ENCODE results near the gene ZNF14.

Gene ZNF14

GRCh38 chr19:19742773-19743172, 9.9 kb upstream of the ZNF14 start:
- TF ChIP-seq, protein P1, sequence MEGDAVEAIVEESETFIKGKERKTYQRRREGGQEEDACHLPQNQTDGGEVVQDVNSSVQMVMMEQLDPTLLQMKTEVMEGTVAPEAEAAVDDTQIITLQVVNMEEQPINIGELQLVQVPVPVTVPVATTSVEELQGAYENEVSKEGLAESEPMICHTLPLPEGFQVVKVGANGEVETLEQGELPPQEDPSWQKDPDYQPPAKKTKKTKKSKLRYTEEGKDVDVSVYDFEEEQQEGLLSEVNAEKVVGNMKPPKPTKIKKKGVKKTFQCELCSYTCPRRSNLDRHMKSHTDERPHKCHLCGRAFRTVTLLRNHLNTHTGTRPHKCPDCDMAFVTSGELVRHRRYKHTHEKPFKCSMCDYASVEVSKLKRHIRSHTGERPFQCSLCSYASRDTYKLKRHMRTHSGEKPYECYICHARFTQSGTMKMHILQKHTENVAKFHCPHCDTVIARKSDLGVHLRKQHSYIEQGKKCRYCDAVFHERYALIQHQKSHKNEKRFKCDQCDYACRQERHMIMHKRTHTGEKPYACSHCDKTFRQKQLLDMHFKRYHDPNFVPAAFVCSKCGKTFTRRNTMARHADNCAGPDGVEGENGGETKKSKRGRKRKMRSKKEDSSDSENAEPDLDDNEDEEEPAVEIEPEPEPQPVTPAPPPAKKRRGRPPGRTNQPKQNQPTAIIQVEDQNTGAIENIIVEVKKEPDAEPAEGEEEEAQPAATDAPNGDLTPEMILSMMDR (IDR thresholded peaks at IDR 0.05; ENCODE audit: low read length): no peak
- TF ChIP-seq EZH2phosphoT487 (IDR thresholded peaks at IDR 0.05; ENCODE audit: low read length) (no peak), EZH2 (optimal IDR thresholded peaks at IDR 0.05; ENCODE audit: low read depth, low read length) (no peak)
- H4K20me1 ChIP-seq (ENCODE audit: insufficient read depth, low read length): no peaks in the 10 kb centered on the region
- no peaks in the 10 kb centered on the region for H3F3A ChIP-seq (ENCODE audit: insufficient read depth, low read length)
- H3K79me2 ChIP-seq (ENCODE audit: low read length): no peaks in the 10 kb centered on the region
- no peak overlapping the region for H2AFZ ChIP-seq (ENCODE audit: low read length)
- no peaks in the 10 kb centered on the region for H3K36me3 ChIP-seq (replicated peaks; ENCODE audit: insufficient read depth, low read length)
- H3K9me2 ChIP-seq (replicated peaks; ENCODE audit: insufficient read depth, low read length): no peaks in the 10 kb centered on the region
- DNase-seq: no peak
- H3K4me1 ChIP-seq (ENCODE audit: low read length): no peaks in the 10 kb centered on the region
- no peak overlapping the region for H3K4me2 ChIP-seq (ENCODE audit: low read depth, low read length)
- no peaks in the 10 kb centered on the region for H3K9me3 ChIP-seq (replicated peaks; ENCODE audit: insufficient read depth, low read length)
- no peak overlapping the region for H3K9ac ChIP-seq (ENCODE audit: low read length)
- no peak overlapping the region for H3K27ac ChIP-seq (ENCODE audit: low read length)
- H3K27me3 ChIP-seq (replicated peaks; ENCODE audit: insufficient read depth, low read length): no peaks in the 10 kb centered on the region
- no peak overlapping the region for H3K4me3 ChIP-seq (ENCODE audit: low read length)

- H3K79me2 ChIP-seq (ENCODE audit: low read length): no peaks in the 10 kb centered on the region
- no peaks in the 10 kb centered on the region for H3K27me3 ChIP-seq (replicated peaks; ENCODE audit: insufficient read depth, low read length)
- no peak overlapping the region for H3K4me3 ChIP-seq (ENCODE audit: low read length)
- no peak for DNase-seq
- no peaks in the 10 kb centered on the region for H4K20me1 ChIP-seq (ENCODE audit: insufficient read depth, low read length)
- no peaks in the 10 kb centered on the region for H3K9me3 ChIP-seq (replicated peaks; ENCODE audit: insufficient read depth, low read length)
- H3K9ac ChIP-seq (ENCODE audit: low read length): no peak overlapping the region
- H3K27ac ChIP-seq (ENCODE audit: low read length): no peak overlapping the region
- H3F3A ChIP-seq (ENCODE audit: insufficient read depth, low read length): no peaks in the 10 kb centered on the region
- TF ChIP-seq EZH2 (optimal IDR thresholded peaks at IDR 0.05; ENCODE audit: low read depth, low read length) (no peak), EZH2phosphoT487 (IDR thresholded peaks at IDR 0.05; ENCODE audit: low read length) (no peak)
- TF ChIP-seq, protein P1 (IDR thresholded peaks at IDR 0.05; ENCODE audit: low read length): no peak
- no peaks in the 10 kb centered on the region for H3K9me2 ChIP-seq (replicated peaks; ENCODE audit: insufficient read depth, low read length)
- no peak overlapping the region for H3K4me2 ChIP-seq (ENCODE audit: low read depth, low read length)
- H2AFZ ChIP-seq (ENCODE audit: low read length): no peak overlapping the region
- no peaks in the 10 kb centered on the region for H3K4me1 ChIP-seq (ENCODE audit: low read length)
- H3K36me3 ChIP-seq (replicated peaks; ENCODE audit: insufficient read depth, low read length): no peaks in the 10 kb centered on the region
Observed at GRCh38 chr19:19741184-19741583, 8.3 kb upstream of the ZNF14 start.

GRCh38 chr19:19740755-19741154, 7.8 kb upstream of the ZNF14 start:
- H3K27ac ChIP-seq (ENCODE audit: low read length): no peak overlapping the region

DNA sequence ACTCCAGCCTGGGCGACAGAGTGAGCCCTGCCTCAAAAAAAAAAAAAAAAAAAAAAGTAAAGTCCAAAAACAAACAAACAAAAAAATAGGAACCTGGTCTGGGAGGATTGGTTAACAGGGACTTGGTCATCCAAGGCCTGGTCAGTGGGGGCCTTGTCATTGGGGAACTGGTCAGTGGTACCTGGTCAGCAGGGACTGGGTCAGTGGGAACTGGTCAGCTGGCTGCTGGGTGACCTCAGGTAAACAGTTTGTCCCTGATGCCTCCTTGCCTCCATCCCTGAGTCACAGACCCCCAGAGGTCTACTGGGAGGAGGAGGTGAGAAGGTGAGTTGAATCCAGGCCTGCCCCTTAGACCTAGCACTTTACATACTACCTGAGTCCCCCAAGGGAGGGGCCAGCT, 5.7 kb upstream of the ZNF14 start:
- no peak overlapping the region for H3K4me3 ChIP-seq (ENCODE audit: low read length)
- no peaks in the 10 kb centered on the region for H3K79me2 ChIP-seq (ENCODE audit: low read length)
- TF ChIP-seq EZH2 (optimal IDR thresholded peaks at IDR 0.05; ENCODE audit: low read depth, low read length) (no peak), EZH2phosphoT487 (IDR thresholded peaks at IDR 0.05; ENCODE audit: low read length) (no peak)
- TF ChIP-seq, protein P1 (IDR thresholded peaks at IDR 0.05; ENCODE audit: low read length): no peak
- H3K4me1 ChIP-seq (ENCODE audit: low read length): no peaks in the 10 kb centered on the region
- no peaks in the 10 kb centered on the region for H3K36me3 ChIP-seq (replicated peaks; ENCODE audit: insufficient read depth, low read length)
- H3K4me2 ChIP-seq (ENCODE audit: low read depth, low read length): no peak overlapping the region
- H3K27ac ChIP-seq (ENCODE audit: low read length): no peak overlapping the region
- H3F3A ChIP-seq (ENCODE audit: insufficient read depth, low read length): no peaks in the 10 kb centered on the region
- H3K27me3 ChIP-seq (replicated peaks; ENCODE audit: insufficient read depth, low read length): no peaks in the 10 kb centered on the region
- DNase-seq: no peak
- H3K9ac ChIP-seq (ENCODE audit: low read length): no peak overlapping the region
- no peaks in the 10 kb centered on the region for H3K9me3 ChIP-seq (replicated peaks; ENCODE audit: insufficient read depth, low read length)
- H4K20me1 ChIP-seq (ENCODE audit: insufficient read depth, low read length): no peaks in the 10 kb centered on the region
- no peak overlapping the region for H2AFZ ChIP-seq (ENCODE audit: low read length)
- H3K9me2 ChIP-seq (replicated peaks; ENCODE audit: insufficient read depth, low read length): no peaks in the 10 kb centered on the region

More at GRCh38 chr19:19740755-19741154, 7.8 kb upstream of the ZNF14 start:
- Histone ChIP-seq H4K20me1 (ENCODE audit: insufficient read depth, low read length) (no peaks in the 10 kb centered on the region), H3K9me2 (replicated peaks; ENCODE audit: insufficient read depth, low read length) (no peaks in the 10 kb centered on the region), H2AFZ (ENCODE audit: low read length) (no peak overlapping the region), H3K79me2 (ENCODE audit: low read length) (no peaks in the 10 kb centered on the region), H3K36me3 (replicated peaks; ENCODE audit: insufficient read depth, low read length) (no peaks in the 10 kb centered on the region), H3K9me3 (replicated peaks; ENCODE audit: insufficient read depth, low read length) (no peaks in the 10 kb centered on the region), H3K27me3 (replicated peaks; ENCODE audit: insufficient read depth, low read length) (no peaks in the 10 kb centered on the region), H3K4me3 (ENCODE audit: low read length) (no peak overlapping the region), H3K4me2 (ENCODE audit: low read depth, low read length) (no peak overlapping the region), H3K9ac (ENCODE audit: low read length) (no peak overlapping the region), H3F3A (ENCODE audit: insufficient read depth, low read length) (no peaks in the 10 kb centered on the region), H3K4me1 (ENCODE audit: low read length) (no peaks in the 10 kb centered on the region)
- no peak for DNase-seq
- TF ChIP-seq EZH2 (optimal IDR thresholded peaks at IDR 0.05; ENCODE audit: low read depth, low read length) (no peak), EZH2phosphoT487 (IDR thresholded peaks at IDR 0.05; ENCODE audit: low read length) (no peak)

All from MM.1S (cell line).